GM21423 (cell line): ENCODE results near the gene MYBL2.
A peak's percentile ranks its signal among the peaks of the same experiment; 100 is the strongest.

ENCODE experiments used
- ATAC-seq: cut with Tn5 transposase; IDR thresholded peaks from one replicate; pipeline ENCODE4 v1.9.1; 2021; ENCODE audit warnings: mild to moderate bottlenecking, moderate library complexity; ENCODE audit not compliant: unreplicated experiment

Gene MYBL2

DNA sequence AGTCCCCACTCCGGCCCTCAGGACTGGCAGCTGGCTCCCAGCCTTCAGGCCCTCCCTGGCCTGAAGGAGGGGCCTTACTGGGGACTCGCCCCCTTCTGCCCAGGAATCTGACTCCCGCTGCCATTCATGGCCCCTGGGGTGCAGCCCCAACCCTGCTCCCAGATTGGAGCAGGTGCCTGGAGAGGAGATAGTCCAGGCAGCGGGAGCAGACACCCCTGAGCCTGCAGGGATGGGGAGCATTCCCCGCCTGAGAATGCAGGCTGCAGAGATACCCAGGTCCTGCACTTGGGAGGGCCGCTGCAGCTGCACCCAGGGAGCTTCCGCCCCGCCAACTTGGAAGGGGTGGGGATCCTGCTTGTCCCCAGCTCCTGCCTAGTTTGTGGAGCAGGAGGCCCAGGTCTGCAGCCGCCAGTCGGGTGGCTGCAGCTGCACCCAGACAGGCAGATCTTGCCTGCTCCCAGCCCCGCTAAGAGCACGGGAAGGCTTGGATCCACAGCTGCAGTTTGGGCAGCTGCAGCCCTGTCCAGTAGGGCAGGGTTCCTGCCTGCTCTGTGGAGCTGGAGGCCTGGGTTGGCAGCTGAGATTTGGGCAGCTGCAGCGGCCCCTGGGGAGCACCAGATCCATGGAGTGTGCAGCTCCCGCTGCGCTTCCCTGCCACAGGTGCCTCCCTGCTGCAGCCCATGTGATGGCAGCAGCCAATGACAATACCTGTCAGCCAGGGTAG, 54.7 kb downstream of the MYBL2 start:
- no peak for ATAC-seq

DNA sequence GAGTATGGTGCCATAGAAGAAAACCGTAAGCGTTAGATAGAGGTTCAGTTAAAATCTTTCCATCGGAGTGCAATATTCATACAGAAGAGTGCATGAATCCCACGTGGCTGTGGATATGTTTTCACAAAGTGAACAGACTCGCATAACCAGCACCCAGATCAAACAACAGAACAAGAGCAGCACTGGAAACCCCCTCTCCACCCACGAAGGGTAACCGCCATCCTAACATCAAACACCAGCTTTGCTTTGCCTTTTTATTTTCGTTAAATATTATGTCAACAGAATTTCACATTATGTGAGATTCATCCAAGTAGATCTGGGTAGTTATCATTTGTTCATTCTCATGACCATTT, 55.2 kb downstream of the MYBL2 start:
- ATAC-seq: no peak

DNA sequence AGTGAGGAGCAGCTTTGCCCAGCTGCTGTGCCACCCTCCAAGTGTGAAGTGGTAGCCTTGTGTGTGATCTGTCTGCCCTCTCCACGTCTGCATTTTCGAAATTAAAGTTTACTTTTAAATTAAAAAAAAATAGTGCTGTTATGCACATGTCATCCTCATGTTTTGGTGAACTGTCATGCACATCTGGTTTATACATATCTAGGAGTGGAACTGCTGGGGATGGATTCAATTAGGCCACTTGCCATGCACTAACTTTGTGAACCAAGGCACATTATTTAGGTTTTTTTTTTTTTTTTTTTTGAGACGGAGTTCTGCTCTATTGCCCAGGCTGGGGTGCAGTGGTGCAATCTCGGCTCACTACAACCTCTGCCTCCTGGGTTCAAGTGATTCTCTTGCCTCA, 56.3 kb downstream of the MYBL2 start:
- ATAC-seq: no peak

DNA sequence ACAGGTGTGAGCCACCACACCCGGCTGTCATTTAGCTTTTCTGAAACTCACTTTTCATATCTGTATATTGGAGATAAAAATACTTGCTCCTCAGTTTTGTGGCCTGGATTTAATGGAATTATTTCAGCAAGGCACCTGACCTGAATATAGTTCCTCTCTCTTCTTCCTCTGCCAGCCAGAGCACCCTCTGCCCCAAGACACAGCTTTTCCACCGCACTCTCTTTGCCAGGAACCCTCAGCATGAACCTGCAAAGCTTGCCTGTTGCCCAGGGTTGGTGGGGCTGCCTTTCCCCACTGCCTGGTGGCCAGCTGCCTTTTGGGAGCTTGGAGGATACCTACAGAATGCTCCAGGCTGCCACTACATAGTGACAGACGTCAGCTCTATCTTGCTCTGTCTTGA, 56.8 kb downstream of the MYBL2 start:
- ATAC-seq: no peak

DNA sequence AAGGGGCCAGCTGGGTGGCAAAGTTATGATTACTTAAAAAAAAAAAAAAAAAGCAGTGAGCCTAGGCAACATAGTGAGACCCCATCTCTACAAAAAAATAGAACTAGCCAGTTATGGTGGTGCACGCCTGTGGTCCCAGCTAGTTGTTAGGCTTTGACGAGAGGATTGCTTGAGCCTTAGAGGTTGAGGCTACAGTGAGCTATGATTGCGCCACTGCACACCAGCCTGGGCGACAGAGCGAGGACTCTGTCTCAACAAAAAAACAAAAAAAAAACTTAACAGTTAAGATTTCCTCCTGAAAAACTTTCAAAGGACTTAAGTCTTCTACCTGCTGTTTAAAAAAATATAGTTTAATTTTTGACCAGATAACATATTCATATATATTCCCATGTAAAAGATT, 57.5 kb downstream of the MYBL2 start:
- ATAC-seq: no peak

DNA sequence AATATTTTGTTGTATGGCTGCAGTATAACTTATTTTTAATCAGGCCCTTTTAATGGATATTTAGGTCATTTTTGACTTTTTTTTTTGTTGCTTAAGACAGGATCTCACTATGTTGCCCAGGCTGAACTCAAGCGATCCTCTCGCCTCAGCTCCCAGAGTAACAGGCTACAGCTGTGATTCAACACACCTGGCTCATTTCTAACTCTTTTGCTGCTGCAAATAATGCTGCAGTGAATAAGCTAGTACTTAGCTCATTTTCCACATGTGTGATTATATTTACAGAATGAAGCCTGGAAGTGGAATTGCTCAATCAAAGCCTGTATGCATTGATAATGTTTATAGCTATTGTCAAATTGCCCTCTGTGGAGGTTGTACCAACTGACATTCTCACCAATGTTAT, 58.8 kb downstream of the MYBL2 start:
- no peak for ATAC-seq

DNA sequence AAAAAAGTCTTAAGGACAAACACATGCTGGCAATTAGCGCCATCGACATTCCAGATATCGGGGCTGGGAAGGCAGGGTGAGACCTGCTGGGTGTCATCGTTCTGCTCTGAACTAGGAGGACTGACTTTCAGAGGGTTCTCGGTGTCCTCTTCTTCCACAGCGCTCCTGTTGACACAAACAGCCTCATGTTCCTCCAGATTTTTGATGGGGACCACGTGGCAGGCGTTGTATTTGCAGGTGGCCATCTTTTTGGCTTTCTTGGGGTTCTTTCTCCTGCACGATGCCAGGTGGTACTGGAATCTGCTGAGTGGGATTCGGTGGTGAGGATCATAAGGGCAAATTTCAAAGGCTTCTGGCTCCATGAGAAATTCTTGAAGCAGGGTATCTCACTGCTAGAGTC, 59.4 kb downstream of the MYBL2 start:
- ATAC-seq: no peak

DNA sequence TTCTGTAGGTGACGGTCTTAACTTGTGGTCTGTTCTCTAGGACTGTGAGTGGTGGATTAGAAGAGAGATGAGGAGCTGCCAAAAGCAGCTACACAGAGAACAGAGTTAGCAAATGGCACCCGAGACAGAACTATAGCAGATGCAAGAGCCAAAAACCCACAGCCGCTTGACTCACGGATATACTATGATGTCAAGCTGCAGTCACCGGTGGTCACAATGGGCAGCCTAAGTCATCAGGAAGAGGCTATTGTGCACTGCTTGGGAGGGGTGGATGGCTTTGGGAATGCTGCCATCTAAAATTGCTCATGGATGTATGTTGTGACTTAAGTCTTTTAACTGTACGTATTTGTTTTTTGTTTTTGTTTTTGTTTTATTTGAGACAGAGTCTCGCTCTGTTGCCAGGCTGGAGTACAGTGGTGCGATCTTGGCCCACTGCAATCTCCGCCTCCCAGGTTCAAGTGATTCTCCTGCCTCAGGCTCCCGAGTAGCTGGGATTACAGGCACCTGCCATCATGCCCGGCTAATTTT, 60.0 kb downstream of the MYBL2 start, which contains the start of gene GTSF1L:
Gene GTSF1L, minus strand, starts transcription at position 192 of the 528 bp plus-strand sequence. CDS start 308 bp downstream, outside the sequence.
- ATAC-seq: no peak

DNA sequence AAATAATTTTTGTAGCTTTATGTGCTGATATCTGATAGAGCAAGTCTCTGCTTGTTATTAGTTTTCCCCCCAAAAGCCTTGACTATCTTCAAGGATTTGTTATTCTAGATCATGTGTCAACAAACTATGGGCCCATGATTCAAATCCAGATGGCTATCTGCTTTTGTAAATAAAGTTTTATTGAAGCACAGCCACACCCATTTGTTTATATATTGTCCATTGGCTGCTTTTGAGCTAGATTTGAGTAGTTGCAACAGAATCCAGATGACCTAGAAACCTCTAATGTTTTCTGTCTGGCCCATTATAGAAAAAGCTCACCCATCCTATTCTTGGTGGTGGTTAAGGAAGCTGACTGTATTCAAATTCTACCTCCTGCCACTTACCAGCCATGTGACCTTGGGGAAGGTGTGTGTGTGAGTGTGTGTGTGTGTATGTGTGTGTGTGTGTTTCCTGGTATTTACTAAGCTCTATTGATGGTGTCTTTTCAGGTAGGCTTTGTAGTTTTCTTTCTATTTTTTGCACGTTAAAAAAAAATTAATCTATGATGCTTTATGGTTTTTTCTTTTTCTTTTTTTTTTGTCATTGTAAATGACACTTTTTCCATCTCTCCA, 61.2 kb downstream of the MYBL2 start:
- ATAC-seq: peak; percentile 55

DNA sequence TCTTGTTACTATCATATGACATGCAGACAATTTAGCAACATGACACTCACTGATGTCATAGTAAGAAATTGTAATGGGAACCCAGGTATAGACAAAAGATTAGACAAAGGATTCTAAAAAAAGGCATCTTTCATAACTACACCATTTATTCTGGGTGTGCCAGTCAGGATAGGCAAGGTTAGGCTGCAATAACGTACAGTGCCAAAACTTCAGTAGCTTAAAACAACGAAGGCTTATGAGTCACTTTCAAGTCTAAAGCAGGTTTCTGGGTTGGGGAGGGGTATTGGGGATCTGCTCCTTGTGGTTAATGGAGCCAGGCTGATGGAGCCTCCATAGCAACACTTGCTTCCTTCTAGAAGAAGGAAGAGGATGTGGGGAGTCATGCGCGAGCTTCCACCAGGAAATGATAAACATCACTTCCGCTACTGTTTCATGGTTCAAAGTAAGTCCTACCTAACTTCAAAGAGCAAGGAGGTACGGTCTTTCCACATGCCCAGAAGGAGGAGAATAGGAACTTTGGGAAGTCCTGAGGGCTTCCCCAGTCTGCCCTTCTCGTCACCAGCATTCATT, 61.9 kb downstream of the MYBL2 start:
- ATAC-seq: no peak

DNA sequence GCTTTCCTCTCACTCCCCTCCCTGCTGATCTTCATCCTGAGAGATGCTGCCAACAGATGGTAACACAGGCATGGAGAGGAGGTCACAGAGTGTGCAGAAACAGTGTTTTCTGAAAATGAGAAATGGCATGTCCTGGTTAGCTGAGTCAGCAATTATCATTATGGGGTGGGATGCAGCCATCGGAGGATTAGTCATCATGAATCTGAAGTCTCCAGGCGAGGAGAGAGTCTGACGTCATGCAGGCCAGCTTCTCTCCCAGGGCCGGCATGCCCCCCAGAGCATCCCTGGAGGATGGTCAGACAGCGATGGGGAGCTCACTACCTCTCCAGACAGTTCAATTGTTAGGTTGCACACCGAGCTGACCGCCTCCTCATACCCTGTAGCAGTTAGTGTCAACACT, 64.6 kb downstream of the MYBL2 start:
- no peak for ATAC-seq

DNA sequence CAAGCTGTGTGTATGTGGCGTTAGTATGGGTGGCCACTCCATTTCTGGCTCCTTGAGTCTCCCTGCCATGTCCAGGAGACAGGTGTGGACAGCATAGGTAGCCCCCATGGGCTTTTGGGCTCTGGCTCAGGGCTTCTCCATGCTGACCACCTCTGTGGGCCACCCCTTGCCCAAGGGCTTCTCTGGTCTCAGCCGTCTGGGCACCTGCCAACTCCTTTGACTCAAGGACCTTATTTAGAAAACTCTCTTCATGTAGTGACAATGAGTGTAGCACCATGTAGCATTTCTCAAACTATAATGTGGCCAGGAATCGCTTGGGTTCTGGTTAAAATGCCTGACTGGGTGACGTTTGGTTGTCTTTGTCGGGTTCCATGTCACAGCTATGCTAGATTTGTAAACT, 65.0 kb downstream of the MYBL2 start:
- ATAC-seq: no peak

DNA sequence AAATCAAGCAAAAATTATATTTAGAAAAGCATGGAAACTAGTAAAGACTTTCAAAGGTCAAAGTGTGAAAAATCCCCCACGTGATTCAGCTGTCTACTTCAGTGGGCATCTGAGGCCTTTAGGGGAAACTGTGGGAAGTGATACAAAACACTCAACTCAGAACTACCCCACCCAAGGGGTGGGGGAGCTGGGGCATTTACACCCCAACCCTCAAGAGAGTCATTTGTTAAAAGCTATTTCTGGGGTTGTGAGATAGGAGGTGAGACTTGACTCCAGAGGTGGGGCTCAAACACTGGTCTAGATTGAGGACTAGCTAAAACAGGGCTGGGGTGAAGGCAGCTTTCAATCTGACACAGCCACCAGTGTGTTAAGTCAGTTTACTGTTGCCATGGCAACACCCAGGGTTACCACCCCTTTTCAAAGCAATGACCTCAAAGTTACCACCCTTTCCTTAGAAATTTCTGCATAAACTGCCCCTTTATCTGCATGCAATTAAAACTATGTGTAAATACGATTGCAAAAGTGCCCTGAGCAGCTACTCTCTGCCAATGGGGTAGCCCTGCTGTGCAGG, 69.8 kb downstream of the MYBL2 start:
- ATAC-seq: no peak

DNA sequence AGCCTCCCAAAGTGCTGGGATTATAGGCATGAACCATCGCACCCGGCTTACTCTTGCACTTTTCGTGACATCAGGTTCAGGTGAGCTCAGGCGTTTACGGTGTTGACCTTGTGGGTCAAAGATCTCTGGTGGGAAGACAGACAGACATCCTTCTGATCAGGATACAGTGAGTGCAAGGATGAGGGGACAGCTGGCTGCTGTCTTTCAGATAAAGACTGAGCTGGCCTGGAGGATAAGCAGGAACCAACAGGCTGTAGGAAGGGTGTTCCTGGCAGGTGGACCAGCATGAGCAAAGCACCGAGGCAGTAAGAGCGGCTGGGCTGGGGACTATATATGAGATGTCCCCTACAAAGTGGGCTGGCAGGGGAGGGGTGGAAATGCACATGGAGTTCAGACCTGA, 71.0 kb downstream of the MYBL2 start:
- ATAC-seq: no peak

DNA sequence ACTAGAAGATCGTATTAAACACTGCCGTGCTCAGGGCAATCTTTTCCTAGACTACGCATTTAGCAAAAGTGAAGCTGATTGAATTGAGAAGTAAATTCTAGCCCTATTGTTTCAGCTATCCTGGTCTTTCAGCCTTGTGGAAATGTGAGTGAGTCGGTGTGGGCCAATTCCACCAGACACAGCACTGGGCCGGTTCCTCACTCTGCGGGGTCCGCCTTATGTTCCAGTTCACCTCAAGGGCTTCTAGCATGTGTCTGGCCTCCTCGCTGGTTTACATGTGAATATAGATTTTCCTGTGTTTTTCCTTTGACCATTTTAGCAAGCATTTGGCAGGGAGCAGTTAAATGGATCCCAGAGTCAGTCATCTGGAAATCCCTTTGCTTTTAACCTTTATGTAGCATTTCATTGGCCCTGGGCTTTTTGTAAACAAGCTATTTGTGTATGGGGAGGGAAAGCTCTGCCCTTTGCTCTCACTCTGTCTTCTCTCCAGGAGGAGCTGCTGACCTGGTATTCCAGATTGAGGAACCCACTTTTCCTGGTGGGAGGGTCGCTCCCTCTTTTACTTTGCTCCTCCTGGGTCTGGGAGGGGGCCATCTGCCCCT, 72.3 kb downstream of the MYBL2 start:
- no peak for ATAC-seq

DNA sequence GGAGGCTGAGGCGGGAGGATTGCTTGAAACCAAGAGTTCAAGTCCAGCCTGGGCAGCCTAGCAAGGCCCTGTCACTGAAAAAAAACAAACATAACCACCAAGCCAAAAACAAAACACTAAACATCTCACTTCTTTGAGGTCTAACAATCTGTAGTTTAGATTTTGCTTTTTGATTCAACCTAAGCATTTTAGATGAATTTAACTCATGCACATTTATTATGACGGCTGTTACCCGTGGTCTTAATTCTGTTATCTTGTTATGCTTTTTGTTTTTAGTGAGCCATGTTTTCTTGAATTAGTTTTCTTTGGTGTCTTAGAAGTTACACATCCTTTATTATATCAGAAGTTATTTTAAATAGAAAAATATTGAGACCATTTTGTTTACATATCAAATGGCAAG, 73.7 kb downstream of the MYBL2 start:
- ATAC-seq: no peak

DNA sequence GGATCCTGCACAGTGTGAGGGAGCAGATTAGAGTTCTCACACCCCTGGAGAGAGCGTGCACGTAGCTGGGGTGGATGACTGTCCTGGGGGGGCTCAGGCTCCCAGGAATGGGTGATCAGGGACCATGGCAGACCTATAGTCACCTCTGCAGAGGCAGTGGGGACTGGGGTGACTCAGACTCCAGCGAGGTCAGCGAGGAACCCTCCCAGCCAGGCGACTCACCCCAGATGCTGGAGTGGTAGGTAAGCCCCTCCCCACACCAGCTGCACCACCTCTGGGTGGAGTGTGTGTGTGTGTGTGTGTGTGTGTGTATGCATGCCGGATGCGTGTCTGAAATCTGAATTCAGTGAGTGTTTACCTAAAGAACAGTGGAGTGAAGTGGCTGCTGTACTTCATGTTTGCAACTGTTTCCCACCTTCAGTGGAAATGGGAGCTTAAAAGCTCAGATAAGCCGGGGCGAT, 77.3 kb downstream of the MYBL2 start:
- ATAC-seq: no peak

DNA sequence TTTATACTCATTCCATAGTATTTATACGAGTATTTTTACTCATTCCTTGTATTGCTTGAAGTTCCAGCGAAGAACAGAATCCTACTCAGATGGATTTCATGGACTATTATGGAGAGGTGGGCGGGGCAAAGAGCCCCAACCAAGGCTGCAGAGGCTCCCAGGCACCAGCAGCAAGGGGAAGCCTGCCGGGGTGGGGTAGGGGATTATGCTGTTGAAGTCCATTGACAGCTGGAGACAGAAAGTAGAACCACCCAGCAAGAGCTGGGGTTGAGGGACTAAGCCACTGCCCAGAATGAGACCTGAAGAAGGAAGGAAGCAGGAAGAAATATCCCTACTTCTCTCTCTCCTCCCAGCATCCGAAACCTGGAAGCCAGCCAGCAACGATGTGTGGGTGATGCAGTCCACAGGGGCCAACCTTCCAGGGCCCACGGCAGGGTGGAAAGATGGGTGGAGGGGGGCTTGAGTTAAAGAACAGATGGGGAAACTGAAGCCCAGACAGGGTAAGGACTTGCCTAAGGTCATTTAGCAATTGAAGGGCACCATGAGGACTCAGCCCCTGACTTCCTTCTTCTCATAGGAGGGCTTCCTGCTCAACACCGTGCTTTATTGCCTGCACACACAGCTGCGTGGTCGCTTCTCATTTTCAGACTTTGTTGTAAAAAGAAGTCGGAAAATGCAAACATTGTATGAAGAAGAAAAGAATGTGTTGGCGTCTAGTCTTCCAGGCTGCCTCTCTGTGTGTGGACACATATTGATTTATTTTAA, 78.2 kb downstream of the MYBL2 start:
- no peak for ATAC-seq

DNA sequence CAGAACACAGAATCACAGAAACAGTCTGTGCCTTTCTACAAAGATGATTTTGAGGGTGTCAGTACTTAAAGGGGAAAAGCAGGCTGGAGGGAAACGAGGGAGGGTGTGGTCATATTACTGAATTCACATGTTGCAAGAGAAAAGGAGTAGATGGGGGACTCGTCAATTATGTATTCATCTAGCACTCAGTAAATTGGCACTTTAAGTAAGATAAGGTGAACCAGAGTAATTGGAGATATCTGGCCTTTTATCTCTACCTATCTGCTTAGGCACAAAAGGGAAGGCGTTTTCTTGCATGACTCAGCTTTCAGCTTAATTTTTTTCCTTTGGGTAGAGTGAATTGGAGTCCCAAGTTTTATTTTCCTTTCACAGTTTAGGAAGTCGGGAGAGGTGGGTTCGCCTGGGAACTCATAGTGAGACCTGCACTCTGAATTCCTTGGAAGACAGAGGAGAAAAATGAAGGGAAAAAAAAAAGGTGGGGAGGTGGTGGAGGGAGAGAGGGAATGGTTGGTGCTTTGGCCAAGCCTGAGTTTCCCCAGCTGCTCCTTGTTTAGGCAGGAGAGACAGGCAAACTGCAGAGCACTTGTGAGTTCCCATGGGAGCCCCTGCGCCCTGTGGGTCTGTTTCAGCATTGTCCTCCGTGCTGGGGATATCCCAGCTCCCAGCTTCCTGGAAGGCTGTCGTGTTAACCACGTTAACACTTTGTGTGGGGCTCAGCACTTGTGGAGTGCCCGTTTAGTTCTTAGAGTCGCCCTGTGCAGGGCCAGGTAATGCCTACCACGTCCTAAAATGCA, 79.6 kb downstream of the MYBL2 start:
- no peak for ATAC-seq

DNA sequence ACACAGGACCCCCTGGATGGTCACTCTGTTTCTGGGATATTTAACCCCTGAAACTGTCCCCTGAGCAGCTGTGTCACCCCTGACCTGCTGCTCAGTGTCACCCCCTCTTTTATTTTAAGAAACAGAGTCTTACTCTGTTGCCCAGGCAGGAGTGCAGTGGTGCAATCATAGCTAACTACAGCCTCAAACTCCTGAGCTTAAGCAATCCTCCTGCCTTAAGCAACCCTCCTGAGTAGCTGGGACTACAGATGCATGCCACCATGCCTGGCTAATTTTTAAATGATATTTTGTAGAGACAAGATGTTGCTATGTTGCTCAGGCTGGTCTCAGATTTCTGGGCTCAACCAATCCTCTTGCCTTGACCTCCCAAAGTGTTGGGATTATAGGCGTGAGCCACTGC, 81.4 kb downstream of the MYBL2 start:
- ATAC-seq: no peak
